ENCODE measurements around the gene MIA. TPM values are rescaled to one million over a fixed set of nuclear protein-coding genes. Genes with fewer than 3 reads are reported as not detected.
"Not testable (repeated sequence)": the region's sequence is repeated elsewhere in the genome, so short reads cannot be mapped to it uniquely, and the experiment has no call there.

Gene MIA
- total RNA-seq, 2 donors from 2014 or later = 3.5 TPM; not detected in 1

- not testable (repeated sequence) for H3K9me3 ChIP-seq; H3K36me3 ChIP-seq; H3K4me3 ChIP-seq; H3K27me3 ChIP-seq; H3K27ac ChIP-seq; DNase-seq (ENCODE audit: low spot score)
- H3K4me1 ChIP-seq = peaks cover 0 to 15% of the 10 kb centered on the region in 2 donors
Measured at GRCh38 chr19:40826699-40827385, 51.5 kb downstream of the MIA start.

Other genes with a start within 250 kb of the MIA start
- 10 to 100 TPM; 15.8 to 35.6 TPM for gene SHKBP1, start 198.6 kb upstream of the MIA start, total RNA-seq
- gene LTBP4, start 174.2 kb upstream of the MIA start, total RNA-seq = 100 to 1,000 TPM; 152 to 257 TPM
- gene NUMBL, start 84.9 kb upstream of the MIA start, total RNA-seq = 10 to 100 TPM; 11.2 to 28.1 TPM
- 10 to 100 TPM; 23.3 to 26.6 TPM for gene COQ8B, start 58.6 kb upstream of the MIA start, total RNA-seq
- 10 to 100 TPM; 15.2 to 15.6 TPM for gene ITPKC, start 58.4 kb upstream of the MIA start, total RNA-seq
- gene ACTMAP, start 25.0 kb upstream of the MIA start, total RNA-seq = 1 to 10 TPM; 3.7 to 5.3 TPM
- 10 to 100 TPM; 30.7 to 32.9 TPM for gene SNRPA, start 24.3 kb upstream of the MIA start, total RNA-seq
- 10 to 100 TPM; 14.6 to 23.6 TPM for gene RAB4B, start 2.7 kb downstream of the MIA start, total RNA-seq
- 10 to 100 TPM; 41.7 to 61.3 TPM for gene EGLN2, start 23.7 kb downstream of the MIA start, total RNA-seq
- not detected for gene CYP2A6, start 74.9 kb downstream of the MIA start, total RNA-seq
- gene CYP2A7, start 106.7 kb downstream of the MIA start, total RNA-seq = not detected
- gene CYP2B6, start 215.8 kb downstream of the MIA start, total RNA-seq = not detected